Thoracic aorta (tissue), 2 donors: Measurements from ENCODE around the gene CASQ2. TPM values are rescaled to one million over a fixed set of nuclear protein-coding genes. Genes with fewer than 3 reads are reported as not detected.
A peak's percentile ranks its signal among the peaks of the same experiment; 100 is the strongest.

Experiments
- ATAC-seq: fragments of 150-250 bp; one replicate; pipeline ENCODE4 v1.8.0; 2017; ENCODE audit warnings: low read depth; ENCODE audit not compliant: insufficient number of reproducible peaks, low FRiP score
- DNase-seq: peaks from one replicate; pipeline ENCODE4 v3.0.0-alpha.2; 2020; ENCODE audit warnings: low spot score
- H3K27ac ChIP-seq, 2 donors: fragments of 200-600 bp; sonication (generic); 1 replicate in 1 of 2; 2 replicates in 1 of 2; pipeline ENCODE4 v1.5.1; 2016; ENCODE audit warnings: mild to moderate bottlenecking in 2 of 2, moderate library complexity in 2 of 2
- H3K27me3 ChIP-seq: fragments of 200-600 bp; sonication (generic); replicated peaks from 2 replicates; pipeline ENCODE4 v1.6.0; 2016; ENCODE audit warnings: mild to moderate bottlenecking; ENCODE audit not compliant: insufficient read depth
- H3K36me3 ChIP-seq: fragments of 200-600 bp; sonication (generic); one replicate; pipeline ENCODE4 v1.5.1; 2016
- H3K4me1 ChIP-seq, 2 donors: fragments of 200-600 bp; sonication (generic); 1 replicate in 1 of 2; 2 replicates in 1 of 2; pipeline versions ENCODE4 v1.5.1 to v1.6.0; 2016; ENCODE audit warnings: low read depth in 2 of 2, mild to moderate bottlenecking in 1 of 2; ENCODE audit not compliant: control insufficient read depth in 1 of 2
- H3K4me3 ChIP-seq: fragments of 200-600 bp; sonication (generic); 2 replicates; pipeline ENCODE4 v1.5.1; 2016; ENCODE audit warnings: mild to moderate bottlenecking
- H3K9me3 ChIP-seq: fragments of 200-600 bp; sonication (generic); 2 replicates; pipeline ENCODE4 v1.5.1; 2016
- total RNA-seq, 2 donors: library from RNA; depleted of rRNA; stranded (reverse); fragments of >200 nt; gene quantifications; one replicate each; pipeline versions ENCODE4 v1.1.0 to v1.2.3, GENCODE V29; 2016
- TF ChIP-seq, protein P1 (sequence below): fragments of 200-600 bp; sonication (generic); IDR thresholded peaks from one replicate; pipeline ENCODE4 v1.5.1; 2019; ENCODE audit warnings: antibody characterized with exemption

The CASQ2 gene
- total RNA-seq: 10 to 100 TPM in 1 of 2 donors, 1 to 10 TPM in 1; 6.6 to 12.5 TPM

DNA sequence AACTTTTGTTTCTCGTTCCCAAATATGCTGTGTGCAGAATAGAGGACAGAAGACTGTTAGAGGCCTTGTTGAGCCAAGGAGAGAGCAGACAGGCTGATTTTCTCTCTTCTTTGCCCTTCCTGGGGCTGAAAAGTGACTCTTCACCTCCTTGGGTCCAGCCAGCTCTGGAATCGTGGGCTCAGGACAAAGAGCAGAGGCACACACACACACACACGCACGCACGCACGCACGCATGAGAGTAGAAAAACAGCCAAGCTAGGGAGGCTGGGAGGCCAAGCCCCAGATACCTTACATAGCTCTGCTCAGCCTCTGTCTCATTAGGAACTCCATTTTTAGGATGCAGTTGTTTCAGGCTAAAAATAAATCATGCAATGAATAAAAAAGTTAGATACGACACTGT, at the start of gene CASQ2:
TSS of gene CASQ2 (minus strand) at position 166 of the 400 bp plus-strand sequence. CDS start 173 bp downstream, outside the sequence.
- H3K27ac ChIP-seq: peak within 1 kb of the TSS; percentile 45 to 55
- no peak for DNase-seq
- no peak for ATAC-seq
- H3K4me1 ChIP-seq: peaks cover 0 to 22% of the 10 kb centered on the region in 2 donors
- no peaks in the 10 kb centered on the region for H3K9me3 ChIP-seq
- H3K36me3 ChIP-seq: no peaks in the 10 kb centered on the region
- TF ChIP-seq, protein P1, sequence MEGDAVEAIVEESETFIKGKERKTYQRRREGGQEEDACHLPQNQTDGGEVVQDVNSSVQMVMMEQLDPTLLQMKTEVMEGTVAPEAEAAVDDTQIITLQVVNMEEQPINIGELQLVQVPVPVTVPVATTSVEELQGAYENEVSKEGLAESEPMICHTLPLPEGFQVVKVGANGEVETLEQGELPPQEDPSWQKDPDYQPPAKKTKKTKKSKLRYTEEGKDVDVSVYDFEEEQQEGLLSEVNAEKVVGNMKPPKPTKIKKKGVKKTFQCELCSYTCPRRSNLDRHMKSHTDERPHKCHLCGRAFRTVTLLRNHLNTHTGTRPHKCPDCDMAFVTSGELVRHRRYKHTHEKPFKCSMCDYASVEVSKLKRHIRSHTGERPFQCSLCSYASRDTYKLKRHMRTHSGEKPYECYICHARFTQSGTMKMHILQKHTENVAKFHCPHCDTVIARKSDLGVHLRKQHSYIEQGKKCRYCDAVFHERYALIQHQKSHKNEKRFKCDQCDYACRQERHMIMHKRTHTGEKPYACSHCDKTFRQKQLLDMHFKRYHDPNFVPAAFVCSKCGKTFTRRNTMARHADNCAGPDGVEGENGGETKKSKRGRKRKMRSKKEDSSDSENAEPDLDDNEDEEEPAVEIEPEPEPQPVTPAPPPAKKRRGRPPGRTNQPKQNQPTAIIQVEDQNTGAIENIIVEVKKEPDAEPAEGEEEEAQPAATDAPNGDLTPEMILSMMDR: no peak
- H3K4me3 ChIP-seq: peak within 1 kb of the TSS; percentile 3
- no peaks in the 10 kb centered on the region for H3K27me3 ChIP-seq

DNA sequence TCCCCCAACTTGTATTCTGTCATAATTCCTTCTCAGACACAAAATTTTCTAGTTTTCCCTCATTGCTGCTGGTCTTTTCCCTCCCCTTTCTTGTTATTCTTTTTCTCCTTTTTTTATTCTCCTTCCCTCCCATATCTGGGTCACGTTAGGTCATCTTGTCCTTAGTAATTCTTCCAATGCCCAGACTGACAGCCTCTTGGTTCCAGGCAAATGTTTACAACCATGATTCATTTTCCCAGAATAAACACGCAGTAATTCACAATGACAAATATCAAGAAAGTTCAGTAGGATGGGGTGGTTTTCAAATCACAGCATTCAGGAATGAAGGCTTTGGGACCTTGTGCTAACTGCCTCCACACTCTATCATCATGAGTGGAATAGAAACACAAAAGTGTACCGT, 47.2 kb upstream of the CASQ2 start:
- Histone ChIP-seq H3K36me3 (no peaks in the 10 kb centered on the region), H3K4me1 (peaks cover 0 to 6% of the 10 kb centered on the region in 2 donors), H3K27me3 (no peaks in the 10 kb centered on the region), H3K4me3 (no peak overlapping the region), H3K9me3 (no peaks in the 10 kb centered on the region), H3K27ac (no peak overlapping the region)
- DNase-seq: no peak
- TF ChIP-seq, protein P1: no peak
- ATAC-seq: no peak

GRCh38 chr1:115814685-115815398, 46.3 kb upstream of the CASQ2 start:
- TF ChIP-seq, protein P1: no peak

GRCh38 chr1:115813727-115814126, 45.2 kb upstream of the CASQ2 start:
- Histone ChIP-seq H3K4me1 (peaks cover 0 to 6% of the 10 kb centered on the region in 2 donors), H3K4me3 (no peak overlapping the region), H3K9me3 (no peaks in the 10 kb centered on the region), H3K27me3 (no peaks in the 10 kb centered on the region), H3K27ac (no peak overlapping the region), H3K36me3 (no peaks in the 10 kb centered on the region)
- TF ChIP-seq, protein P1: no peak
- DNase-seq (no peak), ATAC-seq (no peak)

More at GRCh38 chr1:115814685-115815398, 46.3 kb upstream of the CASQ2 start:
- ATAC-seq: no peak
- Histone ChIP-seq H3K4me1 (peaks cover 0 to 6% of the 10 kb centered on the region in 2 donors), H3K9me3 (no peaks in the 10 kb centered on the region), H3K4me3 (no peak overlapping the region), H3K27me3 (no peaks in the 10 kb centered on the region), H3K27ac (no peak overlapping the region), H3K36me3 (no peaks in the 10 kb centered on the region)
- DNase-seq: no peak

- no peak for DNase-seq
- no peaks in the 10 kb centered on the region for H3K27me3 ChIP-seq
- H3K9me3 ChIP-seq: no peaks in the 10 kb centered on the region
- H3K36me3 ChIP-seq: no peaks in the 10 kb centered on the region
- no peak for ATAC-seq
- TF ChIP-seq, protein P1: no peak
- peaks cover 0 to 6% of the 10 kb centered on the region in 2 donors for H3K4me1 ChIP-seq
- no peak overlapping the region for H3K27ac ChIP-seq
- H3K4me3 ChIP-seq: no peak overlapping the region
These were observed 42.8 kb upstream of the CASQ2 start for GRCh38 chr1:115811140-115811828.
